NCI-H1694 (cell line): ENCODE measurements around the gene MTREX.
A peak's percentile ranks its signal among the peaks of the same experiment; 100 is the strongest.

Source experiments
- DNase-seq: peaks from one replicate; lab custom pipeline; 2025; lab: John Stamatoyannopoulos, UW

The MTREX gene

GRCh38 chr5:55324815-55325418 is 17.1 kb downstream of the MTREX start:
- peak; percentile 9 for DNase-seq

- DNase-seq = no peak
These were observed 17.8 kb downstream of the MTREX start for GRCh38 chr5:55325621-55326020.

GRCh38 chr5:55327281-55327680 is 19.5 kb downstream of the MTREX start:
- no peak for DNase-seq

GRCh38 chr5:55331321-55331720 is 23.5 kb downstream of the MTREX start:
- no peak for DNase-seq

- no peak for DNase-seq
These were observed 25.2 kb downstream of the MTREX start for GRCh38 chr5:55333017-55333416.

GRCh38 chr5:55333811-55334210 is 26.0 kb downstream of the MTREX start:
- DNase-seq = no peak

GRCh38 chr5:55338092-55338613 is 30.4 kb downstream of the MTREX start:
- no peak for DNase-seq

- no peak for DNase-seq
These were observed 31.0 kb downstream of the MTREX start for GRCh38 chr5:55338810-55339243.

GRCh38 chr5:55343107-55343506 is 35.3 kb downstream of the MTREX start:
- no peak for DNase-seq

GRCh38 chr5:55343609-55344008 is 35.8 kb downstream of the MTREX start:
- DNase-seq = no peak

- DNase-seq = peak; percentile 49
These were observed 36.7 kb downstream of the MTREX start for GRCh38 chr5:55344392-55344992.

- no peak for DNase-seq
These were observed 37.5 kb downstream of the MTREX start for GRCh38 chr5:55345327-55345726.

GRCh38 chr5:55347786-55348185 is 40.0 kb downstream of the MTREX start:
- no peak for DNase-seq

GRCh38 chr5:55350754-55351153 is 43.0 kb downstream of the MTREX start:
- no peak for DNase-seq

GRCh38 chr5:55356896-55357295 is 49.1 kb downstream of the MTREX start:
- DNase-seq = no peak

- no peak for DNase-seq
These were observed 52.4 kb downstream of the MTREX start for GRCh38 chr5:55360190-55360589.

- DNase-seq = no peak
These were observed 56.1 kb downstream of the MTREX start for GRCh38 chr5:55363856-55364255.

- no peak for DNase-seq
These were observed 56.8 kb downstream of the MTREX start for GRCh38 chr5:55364537-55365055.

- DNase-seq = no peak
These were observed 62.6 kb downstream of the MTREX start for GRCh38 chr5:55370291-55370925.

GRCh38 chr5:55371145-55371544 is 63.4 kb downstream of the MTREX start:
- no peak for DNase-seq

GRCh38 chr5:55372130-55372925 is 64.5 kb downstream of the MTREX start:
- no peak for DNase-seq

GRCh38 chr5:55377810-55378209 is 70.0 kb downstream of the MTREX start:
- DNase-seq = no peak
